Omental fat pad (tissue), 4 donors: Measurements from ENCODE around the gene ABHD16B. TPM values are rescaled to one million over a fixed set of nuclear protein-coding genes. Genes with fewer than 3 reads are reported as not detected.

ENCODE experiments used
- ATAC-seq: fragments of 150-250 bp; one replicate; pipeline ENCODE4 v1.9.1; 2016; ENCODE audit warnings: mild to moderate bottlenecking, moderate library complexity; ENCODE audit not compliant: low FRiP score
- DNase-seq: peaks from one replicate; pipeline ENCODE4 v3.0.0-alpha.2; 2019; ENCODE audit warnings: low spot score
- CTCF ChIP-seq, 3 donors: fragments of 450-650 bp; IDR thresholded peaks; one replicate each; pipeline ENCODE4 v1.5.1; 2016 to 2017; ENCODE audit warnings: antibody characterized with exemption in 3 of 3, mild to moderate bottlenecking in 3 of 3, moderate library complexity in 2 of 3
- total RNA-seq, 4 donors: library from RNA; depleted of rRNA; stranded (reverse); fragments of >200 nt; gene quantifications; one replicate each; pipeline ENCODE4 v1.1.0, GENCODE V29; 2016

The ABHD16B gene
- total RNA-seq: not detected

GRCh38 chr20:63861365-63861934 is at the start of gene ABHD16B:
ABHD16B (plus strand) TSS chr20:63861498; CDS start chr20:63861541, 43 bp downstream.
- DNase-seq (no peak), ATAC-seq (no peak)
- TF ChIP-seq CTCF (IDR thresholded peaks at IDR 0.05): no peak

- ATAC-seq (no peak), DNase-seq (no peak)
- TF ChIP-seq CTCF (IDR thresholded peaks at IDR 0.05): no peak
Measured at GRCh38 chr20:63814891-63815614, 46.2 kb upstream of the ABHD16B start.

- no peak for ATAC-seq
- no peak for TF ChIP-seq CTCF (IDR thresholded peaks at IDR 0.05)
- DNase-seq: no peak
Measured at GRCh38 chr20:63815615-63816253, 45.6 kb upstream of the ABHD16B start.

GRCh38 chr20:63819224-63819921 is 41.9 kb upstream of the ABHD16B start:
- ATAC-seq (no peak), DNase-seq (no peak)
- TF ChIP-seq CTCF (IDR thresholded peaks at IDR 0.05): no peak

GRCh38 chr20:63821811-63822210 is 39.5 kb upstream of the ABHD16B start:
- DNase-seq: no peak
- ATAC-seq: no peak
- TF ChIP-seq CTCF (IDR thresholded peaks at IDR 0.05): no peak

- ATAC-seq (no peak), DNase-seq (no peak)
- TF ChIP-seq CTCF (IDR thresholded peaks at IDR 0.05): no peak
Measured at GRCh38 chr20:63822276-63822696, 39.0 kb upstream of the ABHD16B start.
